Activated CD4-positive, alpha-beta T cell treated with anti-CD3 and anti-CD28 coated beads, Interleukin-2, amount 50 U/mL, for 16 hours (primary cell): Measurements from ENCODE around the gene F2R.
A peak's percentile ranks its signal among the peaks of the same experiment; 100 is the strongest.
"Not testable (repeated sequence)": the region's sequence is repeated elsewhere in the genome, so short reads cannot be mapped to it uniquely, and the experiment has no call there.

Experiments used
- DNase-seq: peaks from one replicate; pipeline ENCODE4 v3.0.0-alpha.2; 2020

Gene F2R

GRCh38 chr5:76715736-76716455 is at the start of gene F2R:
Gene F2R, plus strand, starts transcription at chr5:76716126. Its CDS starts 182 bp downstream, at chr5:76716308.
- peak; percentile 63 for DNase-seq

GRCh38 chr5:76667495-76667894 is 48.4 kb upstream of the F2R start:
- DNase-seq, result no peak

- no peak for DNase-seq
Observed at GRCh38 chr5:76669245-76669644, 46.7 kb upstream of the F2R start.

- no peak for DNase-seq
Observed at GRCh38 chr5:76670508-76670907, 45.4 kb upstream of the F2R start.

- no peak for DNase-seq
Observed at GRCh38 chr5:76672242-76672641, 43.7 kb upstream of the F2R start.

- no peak for DNase-seq
Observed at GRCh38 chr5:76673125-76673524, 42.8 kb upstream of the F2R start.

GRCh38 chr5:76674330-76675066 is 41.4 kb upstream of the F2R start:
- DNase-seq, result no peak

- no peak for DNase-seq
Observed at GRCh38 chr5:76675364-76675763, 40.6 kb upstream of the F2R start.

- DNase-seq, result no peak
Observed at GRCh38 chr5:76677849-76678472, 38.0 kb upstream of the F2R start.

GRCh38 chr5:76679231-76679630 is 36.7 kb upstream of the F2R start:
- DNase-seq, result no peak

GRCh38 chr5:76680826-76681225 is 35.1 kb upstream of the F2R start:
- DNase-seq, result not testable (repeated sequence)

GRCh38 chr5:76681287-76681686 is 34.6 kb upstream of the F2R start:
- no peak for DNase-seq

- DNase-seq, result no peak
Observed at GRCh38 chr5:76682387-76682786, 33.5 kb upstream of the F2R start.

- DNase-seq, result no peak
Observed at GRCh38 chr5:76683816-76684731, 31.9 kb upstream of the F2R start.

GRCh38 chr5:76684756-76685519 is 31.0 kb upstream of the F2R start:
- no peak for DNase-seq

GRCh38 chr5:76685704-76686103 is 30.2 kb upstream of the F2R start:
- no peak for DNase-seq

GRCh38 chr5:76688212-76688611 is 27.7 kb upstream of the F2R start:
- no peak for DNase-seq

- no peak for DNase-seq
Observed at GRCh38 chr5:76688836-76689235, 27.1 kb upstream of the F2R start.

GRCh38 chr5:76689321-76690036 is 26.4 kb upstream of the F2R start:
- no peak for DNase-seq

- no peak for DNase-seq
Observed at GRCh38 chr5:76690037-76690679, 25.8 kb upstream of the F2R start.
